ENCODE results near the gene MOCS2.

MOCS2 gene

GRCh38 chr5:53052499-53052898 is 57.1 kb downstream of the MOCS2 start:
- DNase-seq (ENCODE audit: low read depth, low spot score) = no peak

- no peak for DNase-seq (ENCODE audit: low read depth, low spot score)
These were observed 61.3 kb downstream of the MOCS2 start for GRCh38 chr5:53048248-53048647.
